A673 (cell line): ENCODE results near the gene PARVB. TPM values are rescaled to one million over a fixed set of nuclear protein-coding genes. Genes with fewer than 3 reads are reported as not detected.
A peak's percentile ranks its signal among the peaks of the same experiment; 100 is the strongest.

Source experiments
- BruUV-seq: library from RNA; stranded (reverse); fragments of 400-500 nt; replicated peaks from 2 replicates; lab custom pipeline; 2021; lab: Mats Ljungman, UMichigan
- CTCF ChIA-PET: fragments of 300-600 bp; sonication (Branson Sonifier 250); formaldehyde crosslinking; loops from one replicate; lab custom pipeline; 2022; ENCODE audit warnings: antibody characterized with exemption; lab: Charles Lee
- POLR2A ChIA-PET: fragments of 300-600 bp; sonication (Branson Sonifier 250); formaldehyde crosslinking; loops from one replicate; lab custom pipeline; 2022; ENCODE audit warnings: antibody characterized with exemption; ENCODE audit not compliant: low non-redundant PET; lab: Charles Lee
- DNase-seq: peaks from one replicate; pipeline ENCODE4 v3.0.0-alpha.2; 2015; ENCODE audit warnings: low spot score
- H3K27ac ChIP-seq: fragments of 200-600 bp; sonication (generic); 2 replicates; pipeline ENCODE4 v1.5.1; 2016; ENCODE audit warnings: mixed run types, low read depth, mild to moderate bottlenecking, mixed read lengths, antibody characterized with exemption, low read length; ENCODE audit not compliant: poor library complexity, severe bottlenecking
- H3K27me3 ChIP-seq: fragments of 200-600 bp; sonication (generic); replicated peaks from 2 replicates; pipeline ENCODE4 v1.6.1; 2017; ENCODE audit warnings: mixed run types, low read depth, mild to moderate bottlenecking, mixed read lengths, antibody characterized with exemption, low read length; ENCODE audit not compliant: insufficient read depth, poor library complexity
- H3K36me3 ChIP-seq: fragments of 200-600 bp; sonication (generic); 2 replicates; pipeline ENCODE4 v1.6.1; 2016; ENCODE audit warnings: mixed run types, mild to moderate bottlenecking, mixed read lengths, antibody characterized with exemption, low read length; ENCODE audit not compliant: insufficient read depth, poor library complexity, severe bottlenecking
- H3K4me1 ChIP-seq: fragments of 200-600 bp; sonication (generic); 2 replicates; pipeline ENCODE4 v1.6.1; 2017; ENCODE audit warnings: mixed run types, mild to moderate bottlenecking, mixed read lengths, antibody characterized with exemption, low read length; ENCODE audit not compliant: insufficient read depth, poor library complexity, severe bottlenecking
- H3K4me3 ChIP-seq: fragments of 200-600 bp; sonication (generic); 2 replicates; pipeline ENCODE4 v1.5.1; 2016; ENCODE audit warnings: low read depth, mixed run types, mild to moderate bottlenecking, mixed read lengths, low read length; ENCODE audit not compliant: poor library complexity, severe bottlenecking
- H3K9me3 ChIP-seq: fragments of 200-600 bp; sonication (generic); 2 replicates; pipeline ENCODE4 v1.6.1; 2016; ENCODE audit warnings: mixed run types, low read depth, mild to moderate bottlenecking, mixed read lengths, antibody characterized with exemption, low read length; ENCODE audit not compliant: poor library complexity, severe bottlenecking
- EZH2 ChIP-seq: fragments of 200-600 bp; sonication (generic); IDR thresholded peaks from 2 replicates; pipeline ENCODE4 v1.6.1; 2017; ENCODE audit warnings: borderline replicate concordance, low read depth, mild to moderate bottlenecking, mixed read lengths, antibody characterized with exemption, low read length; ENCODE audit not compliant: poor library complexity, severe bottlenecking
- intact Hi-C: fragments of 100-400 bp; cut with micrococcal nuclease; formaldehyde crosslinking; loops from one replicate; pipeline ENCODE4 v1.10.0; 2022; ENCODE audit not compliant: unreplicated experiment
- total RNA-seq: library from RNA; stranded (reverse); gene quantifications from 2 replicates; pipeline ENCODE4 v1.2.3, GENCODE V29; 2021
- TF ChIP-seq, protein P1 (sequence below): fragments of 300-800, 200-600 bp; sonication (generic); conservative IDR thresholded peaks from 2 replicates; pipeline ENCODE4 v1.5.1; 2017; ENCODE audit warnings: low read depth, mild to moderate bottlenecking, antibody characterized with exemption, low read length, moderate library complexity, mixed read lengths

The PARVB gene
- total RNA-seq, 1 experiment from 2014 or later: 18.3 TPM

DNA sequence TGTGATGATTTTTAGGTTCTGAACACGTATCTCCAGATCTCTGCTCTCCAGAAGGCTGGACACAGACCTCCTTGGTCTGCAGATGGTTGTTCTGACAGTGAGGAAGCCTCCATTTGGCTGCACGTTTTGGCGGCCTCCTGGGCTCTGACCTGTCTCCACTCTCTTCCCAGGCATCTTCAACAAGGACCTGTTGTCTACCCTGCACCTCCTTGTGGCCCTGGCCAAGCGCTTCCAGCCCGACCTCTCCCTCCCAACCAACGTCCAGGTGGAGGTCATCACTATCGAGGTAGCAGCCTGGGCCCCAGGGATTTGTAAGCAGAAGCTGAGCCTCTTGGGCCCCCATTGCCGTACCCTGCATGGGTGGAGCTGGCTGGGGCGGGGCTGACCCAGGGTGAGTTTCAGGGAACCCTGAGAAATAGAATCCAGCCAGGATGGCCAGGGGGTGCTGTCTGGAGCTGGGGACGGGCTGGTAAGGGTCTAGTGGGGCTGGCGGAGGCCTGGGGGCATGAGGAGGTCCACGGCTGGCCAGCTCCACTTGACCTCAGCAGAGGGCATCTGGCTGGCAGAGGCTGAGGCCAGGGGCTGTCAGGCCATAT, 166.4 kb downstream of the PARVB start:
- Histone ChIP-seq H3K36me3 (no peaks in the 10 kb centered on the region), H3K27me3 (no peaks in the 10 kb centered on the region), H3K4me1 (no peaks in the 10 kb centered on the region), H3K27ac (no peak overlapping the region), H3K4me3 (no peak overlapping the region), H3K9me3 (no peaks in the 10 kb centered on the region)
- CTCF ChIA-PET: no interaction called here
- intact Hi-C loops: no loop called here
- DNase-seq: no peak
- no TSS peak for BruUV-seq
- TF ChIP-seq EZH2: no peak
- TF ChIP-seq, protein P1, sequence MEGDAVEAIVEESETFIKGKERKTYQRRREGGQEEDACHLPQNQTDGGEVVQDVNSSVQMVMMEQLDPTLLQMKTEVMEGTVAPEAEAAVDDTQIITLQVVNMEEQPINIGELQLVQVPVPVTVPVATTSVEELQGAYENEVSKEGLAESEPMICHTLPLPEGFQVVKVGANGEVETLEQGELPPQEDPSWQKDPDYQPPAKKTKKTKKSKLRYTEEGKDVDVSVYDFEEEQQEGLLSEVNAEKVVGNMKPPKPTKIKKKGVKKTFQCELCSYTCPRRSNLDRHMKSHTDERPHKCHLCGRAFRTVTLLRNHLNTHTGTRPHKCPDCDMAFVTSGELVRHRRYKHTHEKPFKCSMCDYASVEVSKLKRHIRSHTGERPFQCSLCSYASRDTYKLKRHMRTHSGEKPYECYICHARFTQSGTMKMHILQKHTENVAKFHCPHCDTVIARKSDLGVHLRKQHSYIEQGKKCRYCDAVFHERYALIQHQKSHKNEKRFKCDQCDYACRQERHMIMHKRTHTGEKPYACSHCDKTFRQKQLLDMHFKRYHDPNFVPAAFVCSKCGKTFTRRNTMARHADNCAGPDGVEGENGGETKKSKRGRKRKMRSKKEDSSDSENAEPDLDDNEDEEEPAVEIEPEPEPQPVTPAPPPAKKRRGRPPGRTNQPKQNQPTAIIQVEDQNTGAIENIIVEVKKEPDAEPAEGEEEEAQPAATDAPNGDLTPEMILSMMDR: no peak
- POLR2A ChIA-PET: no interaction called here

DNA sequence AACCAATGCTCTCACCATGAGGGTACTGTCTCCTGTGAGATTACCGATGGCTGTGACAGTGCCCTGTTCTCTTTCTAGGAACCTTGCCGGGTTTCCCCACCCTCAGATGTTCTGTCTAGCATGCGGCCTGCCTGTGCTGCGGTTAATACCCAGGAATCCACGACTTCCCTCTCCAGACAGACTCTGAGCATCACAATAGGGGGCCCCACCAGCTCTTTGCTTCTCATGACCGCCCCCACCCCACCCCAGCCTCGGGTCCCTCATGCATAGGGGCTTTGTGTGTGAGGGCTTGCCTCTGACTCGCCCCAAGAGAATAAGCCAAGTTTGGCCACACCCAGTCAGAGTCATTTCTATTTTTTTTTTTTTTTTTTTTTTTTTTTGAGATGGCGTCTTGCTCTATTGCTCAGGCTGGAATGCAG, 166.9 kb downstream of the PARVB start:
- no peaks in the 10 kb centered on the region for H3K9me3 ChIP-seq
- DNase-seq: no peak
- H3K4me3 ChIP-seq: no peak overlapping the region
- no TSS peak for BruUV-seq
- CTCF ChIA-PET: no interaction called here
- H3K27me3 ChIP-seq: no peaks in the 10 kb centered on the region
- no peak overlapping the region for H3K27ac ChIP-seq
- no peaks in the 10 kb centered on the region for H3K4me1 ChIP-seq
- POLR2A ChIA-PET: no interaction called here
- TF ChIP-seq EZH2: no peak
- TF ChIP-seq, protein P1: no peak
- H3K36me3 ChIP-seq: no peaks in the 10 kb centered on the region
- intact Hi-C loops: no loop called here

DNA sequence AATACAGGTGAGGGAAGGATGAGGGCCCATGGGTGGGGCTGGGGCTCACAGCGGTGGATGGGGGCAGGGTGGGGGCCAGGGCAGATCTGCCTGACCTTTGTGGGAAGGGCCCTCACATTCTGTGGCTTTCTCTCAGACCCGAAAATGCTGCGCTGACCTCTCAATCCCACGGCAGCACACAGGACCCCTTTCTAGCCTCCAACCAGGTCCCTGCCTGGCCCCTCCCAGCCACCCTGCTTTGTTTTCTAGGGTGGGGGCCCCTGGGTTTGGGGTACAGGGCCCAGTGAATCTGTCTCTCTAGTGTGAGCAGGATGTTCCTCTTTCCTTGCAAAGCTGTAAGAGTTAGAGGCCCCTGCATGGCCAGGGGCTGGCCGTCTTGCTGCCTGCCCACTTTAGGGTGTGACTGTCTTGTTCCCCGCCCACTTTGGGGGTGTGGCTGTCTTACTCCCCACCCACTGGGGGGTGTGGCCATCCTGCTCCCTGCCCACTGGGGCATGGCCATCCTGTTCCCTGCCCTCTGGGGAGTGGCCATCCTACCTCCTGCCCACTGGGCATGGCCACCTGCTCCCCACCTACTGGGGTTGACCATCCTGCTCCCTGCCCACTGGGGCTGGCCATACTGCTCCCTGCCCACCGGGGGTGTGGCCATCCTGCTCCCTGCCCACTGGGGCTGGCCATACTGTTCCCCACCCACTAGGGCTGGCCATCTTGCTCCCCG, 168.2 kb downstream of the PARVB start:
- TF ChIP-seq, protein P1: no peak
- no peak for TF ChIP-seq EZH2
- H3K36me3 ChIP-seq: no peaks in the 10 kb centered on the region
- intact Hi-C loops: no loop called here
- POLR2A ChIA-PET: no interaction called here
- CTCF ChIA-PET: no interaction called here
- DNase-seq: peak; percentile 43
- no peak overlapping the region for H3K4me3 ChIP-seq
- H3K4me1 ChIP-seq: no peaks in the 10 kb centered on the region
- no peak overlapping the region for H3K27ac ChIP-seq
- no TSS peak for BruUV-seq
- H3K9me3 ChIP-seq: no peaks in the 10 kb centered on the region
- H3K27me3 ChIP-seq: no peaks in the 10 kb centered on the region
